GM12874 (cell line): ENCODE measurements around the gene SH2D2A.

Experiments
- TF ChIP-seq, protein P1 (sequence below): IDR thresholded peaks from 2 replicates; pipeline ENCODE4 v1.5.1; 2011; ENCODE audit warnings: low read depth, mild to moderate bottlenecking, control low read depth, low read length, moderate library complexity; ENCODE audit not compliant: insufficient read depth

The SH2D2A gene

GRCh38 chr1:156785458-156785857, 31.2 kb downstream of the SH2D2A start:
- TF ChIP-seq, protein P1, sequence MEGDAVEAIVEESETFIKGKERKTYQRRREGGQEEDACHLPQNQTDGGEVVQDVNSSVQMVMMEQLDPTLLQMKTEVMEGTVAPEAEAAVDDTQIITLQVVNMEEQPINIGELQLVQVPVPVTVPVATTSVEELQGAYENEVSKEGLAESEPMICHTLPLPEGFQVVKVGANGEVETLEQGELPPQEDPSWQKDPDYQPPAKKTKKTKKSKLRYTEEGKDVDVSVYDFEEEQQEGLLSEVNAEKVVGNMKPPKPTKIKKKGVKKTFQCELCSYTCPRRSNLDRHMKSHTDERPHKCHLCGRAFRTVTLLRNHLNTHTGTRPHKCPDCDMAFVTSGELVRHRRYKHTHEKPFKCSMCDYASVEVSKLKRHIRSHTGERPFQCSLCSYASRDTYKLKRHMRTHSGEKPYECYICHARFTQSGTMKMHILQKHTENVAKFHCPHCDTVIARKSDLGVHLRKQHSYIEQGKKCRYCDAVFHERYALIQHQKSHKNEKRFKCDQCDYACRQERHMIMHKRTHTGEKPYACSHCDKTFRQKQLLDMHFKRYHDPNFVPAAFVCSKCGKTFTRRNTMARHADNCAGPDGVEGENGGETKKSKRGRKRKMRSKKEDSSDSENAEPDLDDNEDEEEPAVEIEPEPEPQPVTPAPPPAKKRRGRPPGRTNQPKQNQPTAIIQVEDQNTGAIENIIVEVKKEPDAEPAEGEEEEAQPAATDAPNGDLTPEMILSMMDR, result no peak

DNA sequence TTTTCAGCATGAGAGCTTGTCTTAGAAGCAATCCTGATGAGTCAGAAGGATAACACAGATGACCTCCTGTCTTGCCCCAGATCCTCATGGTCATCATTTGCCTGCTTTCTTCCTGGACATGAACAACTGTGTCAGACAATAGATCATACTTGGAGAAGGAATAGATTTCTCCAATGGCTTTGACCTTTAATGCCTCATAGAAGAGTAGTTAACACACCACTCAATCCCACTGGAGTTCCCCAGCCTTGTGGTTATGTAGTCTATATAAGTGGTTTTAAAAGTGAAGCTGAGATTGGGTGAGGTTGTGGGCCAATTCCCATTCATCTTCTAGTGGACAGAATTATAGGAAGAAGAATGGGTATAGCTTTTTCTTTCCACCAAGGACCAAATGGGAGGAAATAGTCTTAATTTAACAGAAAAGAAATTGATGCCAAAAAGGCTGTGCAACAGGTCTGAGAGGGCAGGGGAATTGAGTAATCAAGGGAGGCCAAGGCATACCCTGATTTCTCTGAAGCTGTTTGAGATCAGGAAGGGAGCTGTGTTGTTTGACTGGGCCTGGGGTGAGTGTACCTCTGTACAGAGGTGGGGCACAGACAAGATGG, 35.0 kb downstream of the SH2D2A start:
- TF ChIP-seq, protein P1, result no peak

DNA sequence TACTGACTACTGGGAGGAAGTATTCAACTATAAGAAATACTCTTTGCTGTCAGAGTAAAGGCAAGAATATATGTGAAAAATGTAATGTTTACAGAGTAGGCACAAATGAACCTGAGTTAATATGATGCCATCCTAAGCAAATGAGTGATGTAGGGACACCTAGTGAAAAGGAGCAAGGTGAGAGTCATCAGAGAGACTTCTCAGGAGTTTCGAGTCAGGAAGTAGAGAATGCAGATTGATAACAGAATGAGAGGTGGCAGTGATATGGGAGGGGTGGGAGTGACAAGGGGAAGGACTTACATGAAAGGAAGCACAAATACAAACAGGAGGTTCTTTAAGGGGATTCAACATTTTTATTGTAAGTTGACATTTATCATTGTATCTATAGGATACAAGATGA, 39.1 kb downstream of the SH2D2A start:
- TF ChIP-seq, protein P1, result no peak

- TF ChIP-seq, protein P1, result no peak
These were observed 39.7 kb downstream of the SH2D2A start for GRCh38 chr1:156776942-156777341.

- TF ChIP-seq, protein P1, result no peak
These were observed 40.8 kb downstream of the SH2D2A start for GRCh38 chr1:156775799-156776198.

DNA sequence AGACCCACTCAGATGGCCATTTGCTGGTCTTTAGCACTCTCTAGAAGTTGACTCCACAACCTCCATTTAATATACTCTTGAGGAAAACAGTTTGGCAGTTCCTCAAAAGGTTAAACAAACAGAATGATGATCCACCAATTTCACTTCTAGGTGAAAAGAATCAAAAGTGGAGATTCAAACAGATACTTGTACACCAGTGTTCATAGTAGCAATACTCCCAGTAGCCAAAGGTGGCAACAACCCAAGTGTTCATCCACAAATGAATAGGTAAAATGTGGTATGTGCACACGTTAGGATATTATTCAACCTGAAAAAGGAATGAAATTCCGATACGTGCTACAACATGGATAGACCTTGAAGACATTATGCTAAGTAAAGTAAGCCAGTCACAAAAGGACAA, 43.0 kb downstream of the SH2D2A start:
- TF ChIP-seq, protein P1, result peak; percentile 7; the same call in 1 of the 2 replicates

DNA sequence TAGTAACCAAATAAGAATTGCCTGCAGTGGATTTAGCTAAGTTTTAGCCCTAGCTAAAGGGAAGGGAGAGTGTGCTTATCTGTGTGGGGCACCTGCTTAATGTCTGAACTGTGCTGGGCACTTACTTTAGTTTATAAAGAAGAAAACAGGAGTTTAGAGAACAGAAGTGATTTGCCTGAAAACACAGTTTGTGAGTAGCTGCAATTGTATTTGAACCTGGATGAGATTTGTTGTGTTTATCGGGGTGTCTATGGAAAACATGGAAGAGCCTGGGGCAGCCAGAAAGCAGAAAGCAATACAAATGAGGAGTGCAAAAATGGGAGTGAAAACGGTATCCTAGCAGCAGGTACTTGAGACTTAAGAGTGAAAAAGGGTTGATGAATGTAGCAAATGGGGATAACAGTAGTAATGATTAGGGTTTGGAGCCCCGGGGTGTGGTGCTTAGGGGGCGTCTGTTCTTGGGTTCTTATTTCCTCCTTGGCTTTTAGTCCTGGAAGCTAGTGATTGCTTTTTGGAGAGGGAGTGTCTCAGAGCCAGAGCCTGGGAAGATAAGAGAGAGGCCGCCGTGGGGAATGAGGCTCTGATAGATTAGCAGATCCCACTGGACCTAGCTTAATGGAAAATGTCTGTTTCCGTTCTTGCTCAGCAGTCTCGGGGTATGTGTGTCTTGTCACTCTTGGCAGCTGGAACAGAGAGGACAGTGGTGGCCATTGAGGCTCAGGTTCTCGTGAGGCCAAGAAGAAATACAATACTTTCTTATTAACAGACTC, 43.7 kb downstream of the SH2D2A start:
- TF ChIP-seq, protein P1, result no peak
